Activated CD4-positive, alpha-beta T cell treated with anti-CD3 and anti-CD28 coated beads, Interleukin-2, amount 50 U/mL, for 1 hour (primary cell): Measurements from ENCODE around the gene ZBTB7C.

ENCODE experiments used
- DNase-seq: peaks from one replicate; pipeline ENCODE4 v3.0.0-alpha.2; 2020

Gene ZBTB7C

GRCh38 chr18:48159816-48160215 lies 249.4 kb downstream of the ZBTB7C start:
- no peak for DNase-seq

DNA sequence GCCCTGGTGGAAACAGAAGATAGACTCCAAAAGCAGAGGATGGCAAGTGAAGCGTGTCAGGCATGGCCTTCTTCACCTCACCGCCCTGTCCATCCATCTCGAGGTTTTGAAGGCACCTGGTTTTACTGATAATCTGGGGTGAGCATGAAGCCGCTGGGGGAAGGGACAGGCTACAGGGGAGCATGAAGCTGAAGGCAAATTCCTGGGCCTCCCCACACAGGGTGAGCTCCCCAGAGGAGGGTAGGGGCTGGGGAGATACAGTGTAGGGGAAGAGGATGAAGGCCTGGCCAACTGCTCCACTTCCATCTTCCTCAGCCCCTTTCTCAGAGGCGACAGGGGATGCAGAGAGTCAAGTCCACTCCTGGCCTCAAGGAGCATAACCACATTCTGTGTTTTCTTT lies 250.5 kb downstream of the ZBTB7C start:
- DNase-seq, result no peak

- DNase-seq, result no peak
Observed at GRCh38 chr18:48157956-48158355, 251.2 kb downstream of the ZBTB7C start.

- DNase-seq, result no peak
Observed at GRCh38 chr18:48155856-48156255, 253.3 kb downstream of the ZBTB7C start.

DNA sequence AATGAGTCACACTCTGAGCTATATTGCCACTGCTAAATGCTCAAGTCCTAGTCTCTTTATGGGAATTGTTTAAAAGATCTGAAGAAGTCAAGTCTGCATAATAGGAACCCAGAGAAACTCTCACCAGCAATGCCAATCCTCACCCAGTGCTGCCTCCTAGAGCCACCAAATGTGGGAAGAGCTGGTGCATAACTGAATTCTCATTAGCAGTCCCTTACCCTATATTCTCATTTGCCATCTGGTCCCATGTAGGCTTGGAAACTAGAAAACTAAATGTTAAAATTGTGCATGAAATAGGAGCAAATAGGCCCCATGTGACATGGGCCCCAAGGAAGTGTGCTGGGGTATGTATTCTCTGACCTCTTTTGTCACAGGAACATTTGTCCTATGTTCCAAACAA lies 254.4 kb downstream of the ZBTB7C start:
- DNase-seq, result no peak

GRCh38 chr18:48153613-48154481 lies 255.3 kb downstream of the ZBTB7C start:
- DNase-seq, result no peak

DNA sequence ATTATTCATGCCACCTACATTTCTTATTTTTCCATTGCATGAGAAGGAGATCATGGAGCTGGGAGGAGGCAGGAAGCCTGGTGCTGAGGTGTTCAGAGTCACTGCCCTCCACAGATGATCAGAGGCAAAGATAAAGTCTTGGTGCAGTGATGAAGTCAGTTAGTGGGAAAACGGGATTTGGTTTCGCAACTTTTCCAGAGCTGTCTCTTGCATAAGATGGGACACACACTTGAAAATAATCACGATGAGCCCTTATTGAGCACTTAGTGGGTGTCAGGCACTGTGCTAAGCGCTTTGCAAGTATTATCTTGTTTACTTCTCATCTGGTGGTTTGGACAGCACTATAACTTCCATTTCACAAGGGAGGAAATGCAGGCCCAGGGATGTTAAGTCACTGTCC lies 256.6 kb downstream of the ZBTB7C start:
- DNase-seq, result no peak

GRCh38 chr18:48151421-48152065 lies 257.6 kb downstream of the ZBTB7C start:
- DNase-seq, result no peak

GRCh38 chr18:48149020-48149685 lies 260.0 kb downstream of the ZBTB7C start:
- no peak for DNase-seq

DNA sequence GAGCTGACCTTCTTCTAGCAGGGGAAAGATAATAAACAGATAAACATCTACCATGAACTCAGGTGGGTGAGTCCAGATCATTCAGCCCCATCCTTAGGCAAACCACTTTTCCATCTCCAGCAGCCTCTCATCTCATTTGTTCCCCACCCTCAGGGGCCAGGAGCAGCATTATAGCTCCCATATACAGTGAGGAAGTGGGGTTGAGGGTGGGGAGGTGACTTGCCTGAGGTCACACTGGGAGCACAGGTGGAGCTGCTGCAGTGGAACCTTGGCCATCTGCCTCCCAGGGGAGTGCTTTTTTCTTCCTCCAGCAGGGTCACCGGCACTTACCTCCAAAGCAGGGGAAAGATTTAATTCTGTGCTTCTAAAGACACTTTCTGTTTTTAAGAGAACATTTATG lies 266.2 kb downstream of the ZBTB7C start:
- DNase-seq, result no peak

DNA sequence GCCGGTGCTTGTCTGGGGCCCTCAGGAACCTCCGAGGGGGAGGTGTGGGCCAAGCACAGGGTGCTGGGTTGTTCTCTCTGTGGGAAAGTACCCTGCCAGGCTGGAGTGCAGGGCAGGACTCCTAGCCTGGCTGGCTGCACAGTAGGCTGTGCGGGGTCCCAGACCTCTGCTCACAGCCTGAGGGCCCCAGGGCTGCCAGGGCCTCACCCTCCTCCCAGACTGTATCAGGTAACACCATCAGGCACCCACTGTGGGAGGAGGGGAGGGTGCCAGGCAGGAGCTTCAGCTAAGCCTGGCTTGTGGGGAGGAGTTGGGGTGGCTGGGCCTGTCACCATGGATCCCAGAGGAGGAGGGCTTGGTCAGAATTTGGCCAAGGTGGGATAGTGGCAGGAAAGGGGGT lies 266.8 kb downstream of the ZBTB7C start:
- no peak for DNase-seq

DNA sequence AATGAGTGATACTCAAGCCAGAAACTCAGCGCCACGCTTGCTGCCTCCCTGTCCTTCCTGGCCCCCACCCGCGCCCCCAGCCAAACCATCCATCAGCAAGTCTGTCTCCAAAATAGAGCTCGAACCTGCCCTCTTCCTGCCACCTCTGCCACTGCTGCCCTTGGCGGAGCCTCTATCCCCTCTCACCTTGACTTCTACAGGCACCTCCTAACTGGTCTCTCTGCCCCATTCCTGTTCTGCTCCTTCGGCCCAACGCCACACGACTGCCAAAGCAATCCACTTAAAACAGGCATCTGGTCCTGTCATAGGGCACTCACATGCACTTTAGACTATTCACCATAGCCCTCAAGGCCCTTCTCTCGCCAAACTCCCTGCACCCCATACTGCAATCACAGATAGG lies 268.5 kb downstream of the ZBTB7C start:
- DNase-seq, result no peak

DNA sequence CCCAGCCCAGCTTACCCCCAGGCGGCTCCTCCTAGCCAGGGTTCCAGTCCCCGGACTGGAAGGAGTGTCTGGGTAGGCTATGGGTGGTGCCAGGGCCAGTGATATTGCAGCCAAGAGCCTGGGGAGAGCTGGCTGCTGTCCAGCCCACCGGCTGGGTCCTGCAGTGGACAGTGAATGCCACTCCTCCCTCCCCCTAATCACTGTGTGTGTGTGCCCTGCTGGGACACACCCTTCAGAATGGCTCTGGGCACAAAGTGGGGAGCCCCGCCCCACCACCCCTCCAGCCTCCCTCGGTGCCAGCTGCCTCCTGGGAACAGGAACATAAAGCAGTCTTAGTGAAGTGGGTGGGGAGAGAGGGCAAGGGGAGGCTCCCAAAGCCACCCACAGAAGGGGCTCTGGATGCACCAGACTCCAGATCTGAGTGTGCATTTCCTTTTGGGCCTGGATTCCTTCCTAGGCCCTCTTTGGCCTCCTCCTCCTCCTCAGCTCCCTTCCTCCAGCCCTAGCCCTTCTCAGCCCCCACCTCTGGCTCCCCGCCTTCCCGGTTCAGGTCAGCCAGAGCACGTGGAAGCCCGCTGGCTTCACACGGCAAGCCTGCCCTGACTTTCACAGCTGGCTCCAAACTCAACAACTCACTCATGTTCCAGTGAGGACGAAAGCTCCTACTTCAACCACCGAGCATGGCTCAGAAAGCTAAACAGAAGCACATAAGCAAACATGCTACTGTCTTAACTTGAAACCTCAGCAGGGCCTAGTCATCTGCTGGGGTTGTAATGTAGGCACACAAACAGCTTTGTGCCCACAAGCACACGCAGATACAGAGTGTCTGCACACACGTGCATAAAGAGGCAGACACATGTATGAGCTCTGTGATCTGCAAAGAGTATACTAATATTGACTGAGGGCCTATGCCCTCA lies 269.5 kb downstream of the ZBTB7C start:
- no peak for DNase-seq

GRCh38 chr18:48138660-48139430 lies 270.3 kb downstream of the ZBTB7C start:
- no peak for DNase-seq

- no peak for DNase-seq
Observed at GRCh38 chr18:48138210-48138609, 271.0 kb downstream of the ZBTB7C start.

DNA sequence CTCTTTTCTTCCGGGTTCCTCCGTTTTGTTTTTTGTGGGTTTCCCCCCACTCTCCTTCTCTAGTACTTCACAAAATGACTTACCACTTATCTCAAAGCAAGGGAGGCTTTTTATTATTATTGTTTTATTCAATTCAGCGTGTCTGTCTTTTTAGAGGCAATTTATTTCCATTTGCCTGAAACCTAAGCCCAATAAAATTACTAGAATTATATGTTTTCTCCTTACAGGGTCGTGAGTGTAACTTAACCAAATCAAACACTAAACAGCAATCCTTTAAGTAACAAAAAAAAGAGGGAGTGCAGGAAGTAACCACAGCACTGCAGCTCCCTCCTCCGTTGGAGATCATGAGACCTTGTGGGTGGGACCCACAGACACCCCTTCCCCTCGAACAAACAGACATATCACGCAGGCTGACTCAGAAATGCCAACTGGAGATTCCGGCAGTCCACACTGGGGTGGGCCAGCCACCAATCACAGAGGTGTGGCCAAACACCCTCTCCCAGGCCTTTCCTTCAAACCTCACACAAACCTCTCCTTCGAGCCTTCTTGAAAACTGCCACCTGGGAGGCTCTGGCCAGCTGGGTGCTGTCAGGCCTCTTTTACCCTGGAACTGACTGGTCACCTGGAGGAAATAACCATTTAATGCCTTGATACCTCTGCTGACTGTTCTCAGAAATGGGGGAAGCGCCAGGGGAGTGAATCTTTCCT lies 271.7 kb downstream of the ZBTB7C start:
- DNase-seq, result no peak

DNA sequence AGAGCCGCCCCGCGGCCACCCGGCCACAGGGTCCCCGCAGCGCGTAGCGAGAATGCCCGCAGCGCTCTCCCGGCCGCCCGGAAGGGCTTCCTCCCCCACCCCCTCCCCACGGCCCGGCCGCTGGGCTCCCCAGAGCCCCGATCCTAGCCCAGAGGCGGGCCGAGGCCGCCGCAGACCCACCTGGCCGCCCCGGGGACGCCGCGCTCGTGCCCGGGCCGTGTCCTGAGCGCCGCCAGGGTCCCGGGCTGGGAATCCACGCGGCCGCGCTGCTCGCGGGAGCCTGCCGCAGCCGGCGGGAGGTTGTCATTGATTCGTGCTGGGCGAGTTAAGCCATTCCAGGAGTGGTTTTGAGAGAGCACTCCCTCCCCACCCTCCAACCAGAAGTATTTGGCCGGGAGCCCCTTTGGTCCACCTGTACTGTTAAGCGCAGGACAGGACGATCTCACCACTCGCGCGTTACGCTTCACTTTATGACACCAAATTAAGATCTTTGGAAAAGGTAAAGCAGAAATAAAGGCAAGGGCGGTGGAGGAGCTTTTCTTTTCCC lies 272.3 kb downstream of the ZBTB7C start:
- DNase-seq, result no peak

GRCh38 chr18:48136051-48136826 lies 272.9 kb downstream of the ZBTB7C start:
- no peak for DNase-seq

GRCh38 chr18:48135436-48135966 lies 273.7 kb downstream of the ZBTB7C start:
- no peak for DNase-seq

DNA sequence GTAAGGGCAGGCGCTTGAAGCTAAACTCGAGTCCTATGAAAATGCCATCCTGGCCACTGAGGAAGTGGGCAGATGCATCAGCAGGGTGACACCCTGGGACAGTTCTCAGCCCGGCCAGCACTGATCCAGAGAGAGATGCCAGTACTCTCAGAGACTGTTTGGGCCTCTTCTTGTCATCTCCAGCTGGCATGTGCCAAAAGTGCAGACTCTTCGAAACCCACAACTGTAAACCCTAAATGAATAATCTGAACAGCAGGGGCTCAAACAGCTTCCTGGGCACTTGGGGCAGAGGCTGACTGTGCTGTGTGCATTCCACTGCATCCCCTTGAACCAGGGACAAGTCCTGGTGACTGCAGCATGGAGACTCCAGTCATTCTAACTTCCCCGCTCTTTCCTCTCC lies 274.6 kb downstream of the ZBTB7C start:
- no peak for DNase-seq
